Astrocyte (in vitro differentiated cells and primary cell): Measurements from ENCODE around the gene SORBS2. TPM values are rescaled to one million over a fixed set of nuclear protein-coding genes. Genes with fewer than 3 reads are reported as not detected.
"Not testable (repeated sequence)": the region's sequence is repeated elsewhere in the genome, so short reads cannot be mapped to it uniquely, and the experiment has no call there.

ENCODE experiments used
- DNase-seq: peaks from one replicate; pipeline ENCODE4 v3.0.0-alpha.2; 2010; ENCODE audit warnings: low read depth
- FAIRE-seq: peaks from 2 replicates; lab custom pipeline; 2011; peaks lifted over from hg19 to GRCh38; lab: Jason Lieb, UNC
- H2AFZ ChIP-seq: 2 replicates; pipeline ENCODE4 v1.6.0; 2012; ENCODE audit warnings: low read depth, low read length, inconsistent platforms
- H3K27ac ChIP-seq: 2 replicates; pipeline ENCODE4 v1.5.1; 2011; ENCODE audit warnings: low read depth, low read length, inconsistent platforms
- H3K27me3 ChIP-seq: 2 replicates; pipeline ENCODE4 v1.6.0; 2011; ENCODE audit warnings: low read length, inconsistent platforms; ENCODE audit not compliant: insufficient read depth
- H3K36me3 ChIP-seq: 2 replicates; pipeline ENCODE4 v1.5.1; 2011; ENCODE audit warnings: low read length, inconsistent platforms; ENCODE audit not compliant: insufficient read depth
- H3K4me1 ChIP-seq: 2 replicates; pipeline ENCODE4 v1.5.1; 2011; ENCODE audit warnings: low read length, inconsistent platforms; ENCODE audit not compliant: insufficient read depth
- H3K4me2 ChIP-seq: 2 replicates; pipeline ENCODE4 v1.6.0; 2012; ENCODE audit warnings: low read length, inconsistent platforms
- H3K4me3 ChIP-seq: 2 replicates; pipeline ENCODE4 v1.5.1; 2011; ENCODE audit warnings: low read depth, mild to moderate bottlenecking, low read length, inconsistent platforms; ENCODE audit not compliant: insufficient read depth
- H3K79me2 ChIP-seq: 2 replicates; pipeline ENCODE4 v1.6.0; 2012; ENCODE audit warnings: mild to moderate bottlenecking, low read length, inconsistent platforms; ENCODE audit not compliant: insufficient read depth
- H3K9ac ChIP-seq: 2 replicates; pipeline ENCODE4 v1.6.0; 2012; ENCODE audit warnings: mild to moderate bottlenecking, low read length, inconsistent platforms
- H3K9me3 ChIP-seq: 2 replicates; pipeline ENCODE4 v1.5.1; 2012; ENCODE audit warnings: low read depth, mild to moderate bottlenecking, low read length, inconsistent platforms; ENCODE audit not compliant: insufficient read depth
- H4K20me1 ChIP-seq: 2 replicates; pipeline ENCODE4 v1.6.0; 2012; ENCODE audit warnings: low read length, inconsistent platforms; ENCODE audit not compliant: insufficient read depth
- H3K27ac Mint-ChIP-seq: one replicate; pipeline ENCODE4 v1.8.0; 2021; ENCODE audit warnings: mild to moderate bottlenecking, mixed read lengths; ENCODE audit not compliant: unreplicated experiment
- H3K27me3 Mint-ChIP-seq: one replicate; pipeline ENCODE4 v1.8.0; 2021; ENCODE audit warnings: low read depth, mixed read lengths; ENCODE audit not compliant: unreplicated experiment
- H3K36me3 Mint-ChIP-seq: one replicate; pipeline ENCODE4 v1.8.0; 2021; ENCODE audit warnings: low read depth, mixed read lengths; ENCODE audit not compliant: unreplicated experiment
- H3K4me1 Mint-ChIP-seq: one replicate; pipeline ENCODE4 v1.8.0; 2021; ENCODE audit warnings: low read depth, mixed read lengths; ENCODE audit not compliant: unreplicated experiment
- H3K4me3 Mint-ChIP-seq: one replicate; pipeline ENCODE4 v1.8.0; 2021; ENCODE audit warnings: mild to moderate bottlenecking, moderate library complexity, mixed read lengths; ENCODE audit not compliant: unreplicated experiment
- H3K9me3 Mint-ChIP-seq: one replicate; pipeline ENCODE4 v1.8.0; 2021; ENCODE audit warnings: mild to moderate bottlenecking, mixed read lengths; ENCODE audit not compliant: unreplicated experiment
- CTCF ChIP-seq: IDR thresholded peaks from 2 replicates; pipeline ENCODE4 v1.5.1; 2011; ENCODE audit warnings: low read depth, mild to moderate bottlenecking, inconsistent platforms, low read length, moderate library complexity; ENCODE audit not compliant: insufficient read depth
- EZH2 ChIP-seq: IDR thresholded peaks from 2 replicates; pipeline ENCODE4 v1.6.1; 2012; ENCODE audit warnings: mild to moderate bottlenecking, low read length, inconsistent platforms; ENCODE audit not compliant: insufficient read depth
- total RNA-seq: library from RNA; stranded (reverse); gene quantifications from 2 replicates; pipeline ENCODE4 v1.2.1, GENCODE V29; 2021

SORBS2 gene
- total RNA-seq, 1 donor from 2014 or later: 97.4 TPM

GRCh38 chr4:185716577-185717376 is 95.2 kb downstream of the SORBS2 start:
- no peak overlapping the region for H3K4me3 ChIP-seq
- DNase-seq: no peak
- H3K9ac ChIP-seq: no peak overlapping the region
- no peak overlapping the region for H3K4me3 Mint-ChIP-seq
- peaks cover 20% of the 10 kb centered on the region for H3K4me1 Mint-ChIP-seq
- TF ChIP-seq CTCF: no peak
- TF ChIP-seq EZH2: no peak
- no peaks in the 10 kb centered on the region for H3K27me3 Mint-ChIP-seq
- H4K20me1 ChIP-seq: no peaks in the 10 kb centered on the region
- H3K27ac ChIP-seq: no peak overlapping the region
- no peak for FAIRE-seq
- no peak overlapping the region for H3K4me2 ChIP-seq
- peaks cover 25% of the 10 kb centered on the region for H3K36me3 Mint-ChIP-seq
- H3K79me2 ChIP-seq: no peaks in the 10 kb centered on the region
- no peaks in the 10 kb centered on the region for H3K36me3 ChIP-seq
- no peak overlapping the region for H2AFZ ChIP-seq
- no peak overlapping the region for H3K27ac Mint-ChIP-seq
- H3K4me1 ChIP-seq: peaks cover 13% of the 10 kb centered on the region
- H3K9me3 Mint-ChIP-seq: no peaks in the 10 kb centered on the region
- no peaks in the 10 kb centered on the region for H3K27me3 ChIP-seq
- H3K9me3 ChIP-seq: no peaks in the 10 kb centered on the region

GRCh38 chr4:185716141-185716551 is 95.8 kb downstream of the SORBS2 start:
- Mint-ChIP-seq H3K27ac (no peak overlapping the region), H3K4me1 (peaks cover 24% of the 10 kb centered on the region), H3K36me3 (peaks cover 25% of the 10 kb centered on the region), H3K4me3 (no peak overlapping the region), H3K9me3 (no peaks in the 10 kb centered on the region), H3K27me3 (no peaks in the 10 kb centered on the region)
- Histone ChIP-seq H3K27ac (no peak overlapping the region), H3K79me2 (no peaks in the 10 kb centered on the region), H3K4me3 (no peak overlapping the region), H3K36me3 (no peaks in the 10 kb centered on the region), H3K9me3 (no peaks in the 10 kb centered on the region), H2AFZ (no peak overlapping the region), H3K9ac (no peak overlapping the region), H3K27me3 (no peaks in the 10 kb centered on the region), H3K4me2 (no peak overlapping the region), H4K20me1 (no peaks in the 10 kb centered on the region), H3K4me1 (peaks cover 18% of the 10 kb centered on the region)
- DNase-seq: no peak
- no peak for TF ChIP-seq CTCF
- TF ChIP-seq EZH2: no peak
- FAIRE-seq: no peak

GRCh38 chr4:185714524-185714923 is 97.5 kb downstream of the SORBS2 start:
- H3K4me3 Mint-ChIP-seq, H3K27me3 ChIP-seq, H3K27ac ChIP-seq, H3K27ac Mint-ChIP-seq, H2AFZ ChIP-seq, H3K9me3 Mint-ChIP-seq, H3K36me3 ChIP-seq, H3K4me3 ChIP-seq, H3K9me3 ChIP-seq, H3K27me3 Mint-ChIP-seq, H4K20me1 ChIP-seq, DNase-seq, H3K79me2 ChIP-seq, H3K9ac ChIP-seq, H3K4me2 ChIP-seq, FAIRE-seq: not testable (repeated sequence)
- peaks cover 32% of the 10 kb centered on the region for H3K4me1 ChIP-seq
- Mint-ChIP-seq H3K4me1 (peaks cover 30% of the 10 kb centered on the region), H3K36me3 (peaks cover 23% of the 10 kb centered on the region)
